K562 (cell line): ENCODE data around the gene PEPD. TPM values are rescaled to one million over a fixed set of nuclear protein-coding genes. Genes with fewer than 3 reads are reported as not detected.

Experiments
- ATAC-seq: fragments of 200-7000 bp; cut with Tn5 transposase; 3 replicates; pipeline ENCODE4 v1.9.1; 2020; ENCODE audit warnings: moderate library complexity
- BruUV-seq: library from RNA; stranded (reverse); fragments of 400-500 nt; replicated peaks from 2 replicates; lab custom pipeline; 2021; lab: Mats Ljungman, UMichigan
- CTCF ChIA-PET: fragments of 300-600 bp; formaldehyde crosslinking; extraction: SDS; loops from one replicate; lab custom pipeline; 2021; ENCODE audit warnings: low intra/inter-chr PET ratio; lab: Yijun Ruan, JAX
- POLR2A ChIA-PET: fragments of 300-600, 350-650 bp; sonication (Branson Sonifier 250); formaldehyde crosslinking; extraction: SDS; loops from one replicate; lab custom pipeline; 2021; ENCODE audit warnings: antibody characterized with exemption, inconsistent platforms; lab: Yijun Ruan, JAX
- DNase-seq, 4 experiments: peaks; one replicate each; pipeline versions ENCODE4 v3.0.0 to v3.0.0-alpha.2; 2011 to 2018; ENCODE audit warnings: low spot score in 3 of 4, mixed read lengths in 3 of 4; ENCODE audit errors: extremely low read depth in 1 of 4
- FAIRE-seq: peaks from 2 replicates; lab custom pipeline; 2011; peaks lifted over from hg19 to GRCh38; lab: Jason Lieb, UNC
- H2AFZ ChIP-seq: 2 replicates; pipeline ENCODE4 v1.6.0; 2011; ENCODE audit warnings: low read depth, low read length, control low read depth, inconsistent platforms
- H3K27ac ChIP-seq: fragments of 200-600 bp; 3 replicates; pipeline ENCODE4 v1.8.0; 2011; ENCODE audit warnings: low read depth, mild to moderate bottlenecking, control low read depth, inconsistent platforms, low read length, moderate library complexity, mixed read lengths; ENCODE audit errors: extremely low read depth
- H3K27me3 ChIP-seq, 2 experiments: fragments of 300-600 bp in 1 of 2; 2 replicates in 1 of 2; 3 replicates in 1 of 2; pipeline versions ENCODE4 v1.6.0 to v1.8.0; 2011; ENCODE audit warnings: inconsistent platforms in 2 of 2, low read length in 2 of 2, mild to moderate bottlenecking in 1 of 2, mixed read lengths in 1 of 2, moderate library complexity in 1 of 2; ENCODE audit not compliant: control insufficient read depth in 2 of 2, insufficient read depth in 2 of 2
- H3K36me3 ChIP-seq: fragments of 300-600 bp; 3 replicates; pipeline ENCODE4 v1.8.0; 2011; ENCODE audit warnings: mild to moderate bottlenecking, low read length, inconsistent platforms; ENCODE audit not compliant: control insufficient read depth, insufficient read depth
- H3K4me1 ChIP-seq, 2 experiments: fragments of 200-600 bp in 1 of 2; replicated peaks in 1 of 2; 2 replicates in 1 of 2; 3 replicates in 1 of 2; pipeline versions ENCODE4 v1.5.1 to v1.8.0; 2011; ENCODE audit warnings: inconsistent platforms in 2 of 2, low read length in 2 of 2, mild to moderate bottlenecking in 1 of 2, mixed read lengths in 1 of 2, moderate library complexity in 1 of 2; ENCODE audit not compliant: control insufficient read depth in 2 of 2, insufficient read depth in 2 of 2
- H3K4me2 ChIP-seq: 2 replicates; pipeline ENCODE4 v1.6.1; 2011; ENCODE audit warnings: low read length, control low read depth, inconsistent platforms, mixed read lengths; ENCODE audit not compliant: insufficient read depth
- H3K4me3 ChIP-seq: fragments of 200-600 bp; sonication (generic), shearing (Covaris generic); 2 replicates; pipeline ENCODE4 v1.5.1; 2016; ENCODE audit warnings: control low read depth, inconsistent platforms
- H3K79me2 ChIP-seq: fragments of 200-600 bp; 3 replicates; pipeline ENCODE4 v1.8.0; 2011; ENCODE audit warnings: low read length, inconsistent platforms; ENCODE audit not compliant: control insufficient read depth, insufficient read depth
- H3K9ac ChIP-seq, 2 experiments: 2 replicates each; pipeline versions ENCODE4 v1.6.0 to v1.6.1; 2011; ENCODE audit warnings: low read depth in 2 of 2, low read length in 2 of 2, control low read depth in 1 of 2, inconsistent platforms in 1 of 2, mild to moderate bottlenecking in 1 of 2, mixed read lengths in 1 of 2; ENCODE audit not compliant: insufficient read depth in 1 of 2
- H3K9me1 ChIP-seq: one replicate; pipeline ENCODE4 v1.6.0; 2011; ENCODE audit warnings: inconsistent platforms, mild to moderate bottlenecking, low read length, moderate library complexity; ENCODE audit not compliant: control insufficient read depth, insufficient read depth
- H3K9me3 ChIP-seq: replicated peaks from 2 replicates; pipeline ENCODE4 v1.5.1; 2011; ENCODE audit warnings: low read depth, low read length, inconsistent platforms; ENCODE audit not compliant: control insufficient read depth, insufficient read depth
- H4K20me1 ChIP-seq: replicated peaks from 2 replicates; pipeline ENCODE4 v1.6.1; 2011; ENCODE audit warnings: low read length, inconsistent platforms, mixed read lengths; ENCODE audit not compliant: control insufficient read depth, insufficient read depth
- CHCHD3 ChIP-seq: fragments of 250-450 bp; sonication (Bioruptor Pico); IDR thresholded peaks from 2 replicates; pipeline ENCODE4 v2.1.2; 2022; ENCODE audit warnings: mild to moderate bottlenecking
- KAT7 ChIP-seq: sonication (generic); formaldehyde crosslinking; IDR thresholded peaks from 2 replicates; pipeline ENCODE4 v1.8.0; 2022; ENCODE audit warnings: missing genetic modification reagents, mild to moderate bottlenecking, borderline replicate concordance
- MED1 ChIP-seq: sonication (generic); formaldehyde crosslinking; IDR thresholded peaks from 2 replicates; pipeline ENCODE4 v1.8.1; 2023; ENCODE audit warnings: missing genetic modification reagents, borderline replicate concordance
- MIER1 ChIP-seq: fragments of 450-650 bp; IDR thresholded peaks from 2 replicates; pipeline ENCODE4 v1.6.1; 2016; ENCODE audit warnings: antibody characterized with exemption, mild to moderate bottlenecking, low read depth
- PRPF4 ChIP-seq: fragments of 200-400 bp; formaldehyde crosslinking; IDR thresholded peaks from one replicate; pipeline ENCODE4 v1.6.1; 2017; ENCODE audit warnings: low read length, low read depth, mild to moderate bottlenecking; ENCODE audit not compliant: insufficient read depth, poor library complexity, severe bottlenecking
- SAP30 ChIP-seq: fragments of 200-600 bp; sonication (generic); IDR thresholded peaks from 2 replicates; pipeline ENCODE4 v1.6.1; 2012; ENCODE audit warnings: borderline replicate concordance, low read depth, mild to moderate bottlenecking, moderate library complexity, low read length, control low read depth, inconsistent platforms; ENCODE audit not compliant: insufficient read depth, poor library complexity, severe bottlenecking
- ZNF175 ChIP-seq: fragments of 200-800 bp; sonication (Bioruptor generic); IDR thresholded peaks from 2 replicates; pipeline ENCODE4 v1.6.1; 2016; ENCODE audit warnings: low read depth, mild to moderate bottlenecking, missing genetic modification characterization, missing compliant biosample characterization
- WGBS: fragments of 100-300 bp; shearing (Covaris generic); methylation state at CpG from one replicate; pipeline ENCODE4 v1.1.6; 2016; ENCODE audit warnings: low coverage, mixed read lengths; ENCODE audit not compliant: insufficient coverage; ENCODE audit errors: missing lambda C conversion rate; 5-methylcytosine and 5-hydroxymethylcytosine counted together
- in situ Hi-C: fragments of 300-500 bp; cut with MboI; formaldehyde crosslinking; loops from 4 replicates; pipeline ENCODE4 v1.15.0; 2018; ENCODE audit warnings: inconsistent platforms, mixed read lengths
- intact Hi-C: fragments of 100-400 bp; cut with micrococcal nuclease; formaldehyde crosslinking; loops from 2 replicates; pipeline ENCODE4 v1.14.2; 2022
- polyA plus RNA-seq, 8 experiments: library from polyadenylated mRNA; depleted of rRNA in 4 of 8; stranded (reverse) in 5 of 8; unstranded in 3 of 8; fragments of >200 nt; fragmentation: Nextera tagmentation in 2 of 8; fragmentation: Illumina TruSeq in 1 of 8; extraction: Ambion mirVana in 2 of 8; extraction: Trizol in 1 of 8; gene quantifications; 2 replicates each; pipeline versions ENCODE4 v1.2.1 to v1.2.3, GENCODE V29; 2011 to 2014; ENCODE audit warnings: inconsistent platforms in 1 of 8, missing spikeins in 1 of 8
- total RNA-seq, 7 experiments: library from RNA; depleted of rRNA in 6 of 7; stranded (reverse); fragments of >200 nt in 6 of 7; fragmentation: Illumina TruSeq in 2 of 7; extraction: Trizol in 2 of 7; gene quantifications; 2 replicates each; pipeline versions ENCODE4 v1.2.1 to v1.2.3, GENCODE V29; 2011 to 2021; ENCODE audit warnings: low replicate concordance in 1 of 7

The PEPD gene
- total and polyA plus RNA-seq, 9 of the 15 experiments (the other 6 are each of a cell fraction or from before 2014, with no cell fraction given) = 1.3 to 19.2 (median 16.0) TPM

DNA sequence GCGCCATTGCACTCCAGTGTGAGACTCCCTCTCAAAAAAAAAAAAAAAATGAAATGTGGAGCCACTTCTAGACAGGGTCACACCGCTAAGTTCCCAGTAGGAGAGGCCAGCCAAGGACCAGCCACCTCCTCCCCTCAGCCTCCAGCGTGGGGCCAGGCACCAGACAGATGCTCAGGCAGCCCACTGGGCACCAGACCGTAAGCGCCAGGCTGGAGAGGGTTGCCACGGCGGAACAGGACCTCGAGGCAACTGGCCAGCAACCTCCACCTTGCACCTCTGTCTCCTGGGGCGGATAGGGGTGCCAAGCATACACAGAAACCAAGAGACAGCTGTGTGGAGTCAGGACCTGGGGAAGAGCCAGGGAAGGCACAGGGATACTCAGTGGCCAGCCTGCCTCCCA is 3.7 kb downstream of the PEPD start:
- CTCF ChIA-PET = no interaction called here
- H4K20me1 ChIP-seq = peaks cover 25% of the 10 kb centered on the region; the same call in 1 of the 2 replicates
- H3K4me2 ChIP-seq = no peak overlapping the region
- peak overlapping the region in 1 of 2 experiments; percentile 26; a peak in 1 of 4 replicates for H3K9ac ChIP-seq
- peaks cover 2 to 19% of the 10 kb centered on the region in 2 experiments; a peak in 2 of 5 replicates for H3K4me1 ChIP-seq
- TF ChIP-seq PRPF4 (no peak), MIER1 (no peak), MED1 (CRISPR knock-in tag) (no peak), SAP30 (no peak), KAT7 (no peak), ZNF175 (CRISPR knock-in tag) (no peak), CHCHD3 (CRISPR knock-in tag) (no peak)
- FAIRE-seq = no peak
- H3K27ac ChIP-seq = no peak overlapping the region
- WGBS = 19% methylated on average over 9 of the region's 9 CpGs
- H3K79me2 ChIP-seq = no peaks in the 10 kb centered on the region
- peaks cover 3 to 5% of the 10 kb centered on the region in 2 experiments; a peak in 3 of 5 replicates for H3K27me3 ChIP-seq
- intact Hi-C loops = no loop called here
- H3K4me3 ChIP-seq = no peak overlapping the region
- H3K9me3 ChIP-seq = no peaks in the 10 kb centered on the region
- ATAC-seq = no peak
- H2AFZ ChIP-seq = no peak overlapping the region
- no peak for DNase-seq
- POLR2A ChIA-PET = no interaction called here
- no TSS peak for BruUV-seq
- H3K36me3 ChIP-seq = no peaks in the 10 kb centered on the region
- in situ Hi-C loops = no loop called here
- H3K9me1 ChIP-seq = no peaks in the 10 kb centered on the region
